ENCODE measurements around the gene PRCC.
"Not testable (repeated sequence)": the region's sequence is repeated elsewhere in the genome, so short reads cannot be mapped to it uniquely, and the experiment has no call there.

PRCC gene

DNA sequence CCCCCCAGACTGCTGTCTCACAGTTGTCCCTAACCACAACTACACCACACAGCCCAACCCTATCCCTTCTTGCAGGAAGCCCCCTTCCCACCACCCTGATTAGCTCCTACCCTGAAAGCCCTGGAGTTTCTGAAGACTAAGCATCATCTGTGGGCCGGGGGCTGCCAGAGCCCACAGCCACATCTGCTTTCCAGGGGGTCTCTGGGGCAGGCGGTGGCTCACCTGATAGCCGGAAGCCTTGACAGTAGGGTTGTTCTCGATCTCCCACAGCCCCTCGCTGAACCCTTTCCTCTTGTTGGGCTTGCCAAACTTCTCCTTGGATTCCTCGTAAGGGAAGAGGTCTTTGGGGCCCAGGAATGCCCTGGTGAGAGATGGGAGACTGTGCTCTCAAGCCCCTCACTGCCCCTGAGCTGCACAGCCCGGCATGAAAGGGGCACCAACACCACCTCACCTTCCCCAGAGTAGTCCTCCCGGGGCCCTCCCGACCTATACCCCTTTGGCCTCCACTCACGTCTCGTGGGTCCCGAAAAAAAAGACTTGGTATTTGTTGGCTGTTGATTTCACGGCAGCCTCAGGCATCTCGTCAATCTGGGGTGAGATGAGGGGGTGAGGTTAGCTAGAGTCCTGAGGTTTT, 22.4 kb upstream of the PRCC start:
- DNase-seq, result no peak

DNA sequence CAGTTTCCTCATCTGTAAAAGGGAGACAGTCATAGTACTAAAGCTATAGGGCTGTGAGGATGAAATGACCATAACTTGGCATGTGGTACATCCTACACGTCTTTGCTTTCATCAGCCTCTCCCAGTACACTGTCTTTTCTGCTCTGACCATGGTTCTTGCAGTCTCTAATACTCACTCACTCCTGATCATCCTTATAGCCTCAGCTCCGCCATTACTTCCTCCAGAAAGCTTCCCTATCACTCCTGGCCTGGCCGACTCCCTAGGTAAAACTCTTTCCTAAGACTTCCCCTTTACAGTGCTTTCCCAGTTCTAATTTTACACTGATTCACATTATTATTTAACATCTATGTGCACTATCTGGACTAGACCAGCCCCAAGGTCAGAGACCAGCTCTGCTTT, 21.5 kb upstream of the PRCC start:
- DNase-seq, result no peak

DNA sequence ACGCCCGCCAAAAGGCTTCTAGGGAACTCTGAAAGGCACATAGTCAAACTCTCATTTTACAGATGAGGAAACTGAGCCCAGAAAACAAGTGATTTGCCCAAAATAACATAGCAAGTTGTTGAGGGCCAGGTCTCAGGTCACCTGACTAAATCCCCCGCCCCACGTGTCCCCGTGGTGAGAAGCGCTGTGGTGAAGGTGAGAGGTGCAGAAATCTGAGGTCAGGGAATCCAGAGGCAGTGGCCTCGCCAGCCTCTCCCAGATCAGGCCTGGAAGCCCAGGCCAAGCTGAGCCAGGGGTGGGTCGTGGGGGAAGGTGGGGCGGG, 21.0 kb upstream of the PRCC start:
- no peak for DNase-seq

GRCh38 chr1:156746728-156747631, 20.4 kb upstream of the PRCC start:
- peak; percentile 54 for DNase-seq

DNA sequence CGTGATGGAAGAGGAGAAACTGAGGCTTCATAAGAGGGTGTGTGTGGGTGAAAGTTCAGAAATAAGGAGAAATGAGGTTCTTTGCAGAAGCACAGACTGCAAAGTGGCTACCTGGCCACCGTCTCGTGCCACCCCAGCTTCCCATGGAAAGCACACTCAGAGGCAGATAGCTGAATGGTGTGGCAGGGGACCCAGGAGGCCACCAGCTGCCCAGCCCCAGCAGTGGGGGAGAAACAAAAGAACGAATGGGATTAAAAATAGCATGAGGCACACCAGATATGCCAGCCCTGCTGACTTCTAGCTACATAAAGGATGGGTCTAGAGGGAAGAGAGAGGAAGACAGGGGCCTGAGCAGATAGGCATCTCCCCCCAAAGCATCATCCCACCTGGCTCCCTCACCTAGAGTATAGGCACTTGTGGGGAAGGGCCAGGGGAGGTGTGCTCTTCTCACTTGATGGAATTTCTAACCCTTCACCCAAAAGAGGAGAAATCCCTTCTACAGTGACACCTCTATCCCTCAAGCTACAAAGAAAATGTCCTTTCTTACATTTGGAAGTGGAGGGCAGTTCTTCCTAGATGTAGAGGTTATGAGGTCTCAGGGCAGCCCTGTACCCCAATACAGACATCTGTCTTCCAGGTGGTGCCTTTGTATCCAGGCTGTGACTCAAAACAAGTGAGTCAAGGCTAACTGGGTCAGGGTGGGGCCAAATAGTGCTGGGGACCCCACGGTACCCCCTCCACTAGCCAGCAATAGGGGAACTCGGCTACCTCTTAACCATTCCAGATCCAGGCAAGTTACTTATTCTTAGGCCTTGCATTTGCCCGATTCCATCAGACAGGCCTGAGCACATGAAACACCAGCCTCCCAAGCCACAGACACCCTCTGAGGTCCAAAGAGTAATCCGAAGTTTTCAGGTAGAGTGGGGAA, 19.3 kb upstream of the PRCC start:
- DNase-seq, result no peak

DNA sequence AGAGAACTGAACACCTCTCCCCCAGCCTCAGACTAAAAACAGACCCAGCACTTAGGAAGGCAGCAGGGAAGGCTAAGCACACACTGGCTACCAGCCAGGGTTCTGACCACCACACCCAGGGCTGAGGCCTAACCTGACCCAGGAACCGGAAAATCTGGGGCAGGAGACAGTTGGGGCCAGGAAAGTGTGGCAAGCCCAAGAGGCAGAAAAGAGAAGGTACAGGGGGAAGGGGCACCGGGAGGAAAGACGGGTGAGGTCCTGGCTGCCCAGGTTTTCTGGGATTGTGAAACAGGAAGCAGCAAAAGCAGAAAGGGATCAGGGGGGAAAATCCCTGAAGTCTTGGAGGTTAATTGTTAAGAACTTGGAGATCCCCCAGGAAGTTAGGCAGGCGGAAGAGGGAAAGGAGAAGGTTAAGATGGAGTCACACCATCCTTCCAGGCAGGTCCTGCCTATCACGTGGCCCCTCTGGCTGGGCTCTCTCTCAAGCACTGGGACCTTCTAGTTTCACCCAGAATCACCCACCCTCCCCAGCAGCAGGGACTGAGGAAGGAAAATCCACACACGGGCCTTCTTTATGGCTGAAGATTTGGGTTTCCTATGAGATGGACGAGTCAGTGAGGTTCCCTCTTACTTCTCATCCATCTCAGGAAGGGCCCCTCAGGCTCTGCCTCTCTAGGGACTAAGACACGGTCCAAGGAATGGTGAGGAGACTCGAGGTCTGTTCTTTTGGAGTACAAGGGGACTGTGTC, 18.5 kb upstream of the PRCC start:
- no peak for DNase-seq

- no peak for DNase-seq
These were observed 17.8 kb upstream of the PRCC start for GRCh38 chr1:156749419-156750118.

GRCh38 chr1:156750191-156750672, 17.1 kb upstream of the PRCC start:
- peak; percentile 20 for DNase-seq

- peak; percentile 14 for DNase-seq
These were observed 16.5 kb upstream of the PRCC start for GRCh38 chr1:156750711-156751450.

DNA sequence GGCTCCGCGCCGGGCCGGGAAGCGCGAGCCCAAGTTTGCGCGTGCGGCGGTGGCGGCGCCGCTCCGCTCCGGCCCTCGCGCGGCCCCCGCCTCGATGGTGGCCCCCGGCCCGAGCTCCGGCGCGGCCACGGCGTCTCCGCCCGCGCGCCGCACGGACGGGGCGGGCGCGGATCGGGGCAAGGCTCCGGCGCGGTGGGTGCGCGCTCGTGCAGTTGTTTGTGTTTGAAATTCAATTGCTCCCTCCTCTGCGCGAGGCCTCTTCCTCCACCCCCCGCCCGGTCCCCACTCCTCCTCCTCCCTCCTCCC, 15.9 kb upstream of the PRCC start, which contains the start of gene HDGF:
HDGF (minus strand) TSS at position 225 of the 306 bp plus-strand sequence. CDS start 246 bp downstream, outside the sequence.
- DNase-seq, result no peak

DNA sequence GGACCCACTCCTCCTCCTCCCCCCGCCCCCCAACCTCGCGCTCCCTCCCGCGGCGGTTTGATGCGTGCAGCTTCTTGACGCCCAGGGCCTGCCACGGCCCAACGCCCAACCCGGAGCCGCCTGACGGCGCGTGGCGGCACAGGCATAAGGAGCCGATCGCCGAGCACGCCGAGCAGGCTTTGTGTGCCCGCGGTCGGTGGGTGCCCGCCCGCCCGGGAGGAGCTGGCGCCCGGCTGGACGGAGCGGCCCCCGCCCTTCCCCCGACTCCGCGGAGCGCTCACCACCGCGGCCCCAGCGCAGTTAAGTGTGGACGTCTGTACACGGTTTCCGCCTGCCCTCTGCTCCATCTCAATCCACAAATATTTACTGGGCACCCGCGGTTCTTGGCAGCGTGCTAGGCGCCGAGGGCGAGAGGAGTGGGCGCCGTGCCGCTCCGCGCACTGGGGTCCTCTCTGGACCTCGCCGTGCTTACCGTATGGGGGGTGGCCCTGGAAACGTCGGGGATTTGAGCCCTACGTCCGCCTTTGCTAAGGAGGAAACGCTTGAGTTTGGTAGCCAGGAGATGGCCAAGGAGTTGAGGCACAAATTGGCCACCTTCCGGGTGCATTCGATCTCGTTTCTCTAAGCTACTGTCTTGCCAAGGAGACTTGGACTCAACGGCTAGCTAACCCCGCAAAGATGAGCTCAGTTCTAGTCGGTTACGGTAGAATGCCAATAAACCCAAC, 15.4 kb upstream of the PRCC start:
- DNase-seq, result peak; percentile 97

GRCh38 chr1:156752843-156753482, 14.4 kb upstream of the PRCC start:
- DNase-seq, result no peak

- DNase-seq, result no peak
These were observed 13.1 kb upstream of the PRCC start for GRCh38 chr1:156754219-156754618.

- DNase-seq, result no peak
These were observed 11.8 kb upstream of the PRCC start for GRCh38 chr1:156755527-156755950.

GRCh38 chr1:156756355-156756754, 11.0 kb upstream of the PRCC start:
- DNase-seq, result no peak

DNA sequence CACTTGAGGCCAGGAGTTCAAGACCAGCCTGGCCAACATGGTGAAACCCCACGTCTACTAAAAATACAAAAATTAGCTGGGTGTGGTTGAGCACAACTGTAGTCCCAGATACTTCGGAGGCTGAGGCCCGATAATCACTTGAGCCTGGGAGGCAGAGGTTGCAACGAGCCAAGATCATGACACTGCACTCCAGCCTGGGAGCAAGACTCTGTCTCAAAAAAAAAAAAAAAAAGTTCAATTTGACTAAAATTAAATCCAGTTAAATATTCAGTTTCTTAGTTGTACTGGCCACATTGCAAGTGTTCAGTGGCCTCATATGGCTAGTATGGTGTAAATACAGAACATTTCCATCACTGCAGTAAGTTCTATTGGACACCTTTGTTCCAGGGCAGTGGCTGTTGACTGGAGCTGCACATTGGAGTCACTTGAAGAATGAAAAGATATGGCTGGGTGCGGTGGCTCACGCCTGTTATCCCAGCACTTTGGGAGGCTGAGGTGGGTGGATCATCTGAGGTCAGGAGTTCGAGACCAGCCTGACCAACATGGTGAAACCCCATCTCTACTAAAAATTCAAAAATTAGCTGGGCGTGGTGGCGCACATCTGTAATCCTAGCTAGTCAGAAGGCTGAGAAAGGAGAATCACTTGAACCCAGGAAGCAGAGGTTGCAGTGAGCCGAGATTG, 9.6 kb upstream of the PRCC start:
- not testable (repeated sequence) for DNase-seq

- no peak for DNase-seq
These were observed 7.1 kb upstream of the PRCC start for GRCh38 chr1:156760092-156760795.

DNA sequence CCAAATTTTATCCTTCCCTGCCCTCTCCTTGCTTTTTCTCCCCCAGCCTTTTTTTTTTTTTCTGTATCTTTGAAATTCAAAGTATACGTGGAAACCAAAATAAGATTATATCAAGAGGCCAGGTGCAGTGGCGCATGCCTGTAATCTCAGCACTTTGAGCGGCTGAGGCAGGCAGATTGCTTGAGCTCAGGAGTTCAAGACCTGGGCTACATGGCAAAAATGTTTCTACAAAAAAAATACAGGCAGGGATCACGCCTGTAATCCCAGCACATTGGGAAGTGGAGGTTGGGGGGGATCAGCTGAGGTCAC, 6.6 kb upstream of the PRCC start:
- no peak for DNase-seq

- DNase-seq, result not testable (repeated sequence)
These were observed 2.2 kb upstream of the PRCC start for GRCh38 chr1:156765136-156765535.

Data from effector CD4-positive, alpha-beta T cell (primary cell).